Muscle of arm (tissue), 12 donors: ENCODE measurements around the gene CFAP58. TPM values are rescaled to one million over a fixed set of nuclear protein-coding genes. Genes with fewer than 3 reads are reported as not detected.

Source experiments
- DNase-seq: peaks from one replicate; pipeline ENCODE4 v3.0.0-alpha.2; 2013
- polyA plus RNA-seq, 12 donors: library from polyadenylated mRNA; unstranded; fragments of 120-200 nt; gene quantifications; one replicate each; pipeline ENCODE4 v1.2.1, GENCODE V29; 2013; ENCODE audit not compliant: insufficient read length in 12 of 12

CFAP58 gene
- polyA plus RNA-seq, 12 donors: 0.26 to 1.2 (median 0.51) TPM; not detected in 2

- no peak for DNase-seq
These were observed 14.3 kb downstream of the CFAP58 start for GRCh38 chr10:104367904-104368303.

- DNase-seq: no peak
These were observed 14.7 kb downstream of the CFAP58 start for GRCh38 chr10:104368381-104368780.

GRCh38 chr10:104371753-104372152 is 18.1 kb downstream of the CFAP58 start:
- no peak for DNase-seq

- no peak for DNase-seq
These were observed 21.0 kb downstream of the CFAP58 start for GRCh38 chr10:104374591-104374990.

GRCh38 chr10:104376784-104377300 is 23.2 kb downstream of the CFAP58 start:
- no peak for DNase-seq

- no peak for DNase-seq
These were observed 26.7 kb downstream of the CFAP58 start for GRCh38 chr10:104380336-104380735.

GRCh38 chr10:104387130-104387888 is 33.7 kb downstream of the CFAP58 start:
- no peak for DNase-seq

GRCh38 chr10:104388830-104389229 is 35.2 kb downstream of the CFAP58 start:
- DNase-seq: no peak

GRCh38 chr10:104391150-104391968 is 37.7 kb downstream of the CFAP58 start:
- no peak for DNase-seq

- no peak for DNase-seq
These were observed 38.3 kb downstream of the CFAP58 start for GRCh38 chr10:104391969-104392296.

GRCh38 chr10:104393387-104393786 is 39.8 kb downstream of the CFAP58 start:
- DNase-seq: no peak

- no peak for DNase-seq
These were observed 42.9 kb downstream of the CFAP58 start for GRCh38 chr10:104396581-104396980.

GRCh38 chr10:104403636-104404035 is 50.0 kb downstream of the CFAP58 start:
- DNase-seq: no peak

- DNase-seq: peak; percentile 22
These were observed 53.4 kb downstream of the CFAP58 start for GRCh38 chr10:104406715-104407650.

- no peak for DNase-seq
These were observed 59.9 kb downstream of the CFAP58 start for GRCh38 chr10:104413528-104413927.

GRCh38 chr10:104415526-104416165 is 62.0 kb downstream of the CFAP58 start:
- DNase-seq: no peak

GRCh38 chr10:104416851-104417250 is 63.2 kb downstream of the CFAP58 start:
- DNase-seq: no peak

- no peak for DNase-seq
These were observed 64.1 kb downstream of the CFAP58 start for GRCh38 chr10:104417637-104418292.

- no peak for DNase-seq
These were observed 71.1 kb downstream of the CFAP58 start for GRCh38 chr10:104424719-104425118.

GRCh38 chr10:104427989-104428388 is 74.4 kb downstream of the CFAP58 start:
- DNase-seq: no peak

- DNase-seq: no peak
These were observed 76.2 kb downstream of the CFAP58 start for GRCh38 chr10:104429846-104430245.
